HG02798 (cell line): ENCODE results near the gene C14orf180.

Source experiments
- ATAC-seq: cut with Tn5 transposase; IDR thresholded peaks from one replicate; pipeline ENCODE4 v1.9.1; 2021; ENCODE audit warnings: mild to moderate bottlenecking; ENCODE audit not compliant: unreplicated experiment, poor library complexity

The C14orf180 gene

GRCh38 chr14:104549536-104550339 is 29.8 kb upstream of the C14orf180 start:
- no peak for ATAC-seq

- no peak for ATAC-seq
Measured at GRCh38 chr14:104550340-104550860, 29.2 kb upstream of the C14orf180 start.

- ATAC-seq: no peak
Measured at GRCh38 chr14:104550861-104551728, 28.5 kb upstream of the C14orf180 start.

GRCh38 chr14:104551851-104552737 is 27.5 kb upstream of the C14orf180 start:
- ATAC-seq: no peak

GRCh38 chr14:104552738-104553125 is 26.8 kb upstream of the C14orf180 start:
- no peak for ATAC-seq

- no peak for ATAC-seq
Measured at GRCh38 chr14:104553166-104554087, 26.1 kb upstream of the C14orf180 start.

- ATAC-seq: no peak
Measured at GRCh38 chr14:104554088-104554607, 25.4 kb upstream of the C14orf180 start.

- no peak for ATAC-seq
Measured at GRCh38 chr14:104554608-104555429, 24.7 kb upstream of the C14orf180 start.

- ATAC-seq: no peak
Measured at GRCh38 chr14:104555430-104556255, 23.9 kb upstream of the C14orf180 start.

GRCh38 chr14:104556256-104557021 is 23.1 kb upstream of the C14orf180 start:
- ATAC-seq: no peak

GRCh38 chr14:104557086-104557485 is 22.5 kb upstream of the C14orf180 start:
- ATAC-seq: no peak

GRCh38 chr14:104557766-104558165 is 21.8 kb upstream of the C14orf180 start:
- ATAC-seq: no peak

GRCh38 chr14:104558231-104559027 is 21.1 kb upstream of the C14orf180 start:
- ATAC-seq: no peak

GRCh38 chr14:104559028-104559803 is 20.3 kb upstream of the C14orf180 start:
- no peak for ATAC-seq
